Erythroblast (primary cell): ENCODE results near the gene GPR107.

Experiments
- DNase-seq, 2 experiments: peaks; one replicate each; lab custom pipeline; 2025; lab: John Stamatoyannopoulos, UW
- GATA1 ChIP-seq: IDR thresholded peaks from 2 replicates; pipeline ENCODE4 v1.6.1; 2011; ENCODE audit warnings: low read depth, mild to moderate bottlenecking, control low read depth, low read length, moderate library complexity
- POLR2A ChIP-seq: IDR thresholded peaks from 2 replicates; pipeline ENCODE4 v1.6.1; 2011; ENCODE audit warnings: mild to moderate bottlenecking, low read length

The GPR107 gene

GRCh38 chr9:130117816-130118632, 64.3 kb downstream of the GPR107 start:
- DNase-seq, result peak; percentile 45 to 73

GRCh38 chr9:130118841-130119518, 65.3 kb downstream of the GPR107 start:
- peak; percentile 72 to 80 for DNase-seq
- TF ChIP-seq POLR2A (no peak), GATA1 (no peak)

More at GRCh38 chr9:130117816-130118632, 64.3 kb downstream of the GPR107 start:
- no peak for TF ChIP-seq GATA1
- no peak for TF ChIP-seq POLR2A

- peak; percentile 55 to 62 for DNase-seq
- TF ChIP-seq GATA1, result no peak
- TF ChIP-seq POLR2A, result peak; percentile 39
These were observed 66.0 kb downstream of the GPR107 start for GRCh38 chr9:130119519-130120298.

- TF ChIP-seq GATA1 (no peak), POLR2A (no peak)
- DNase-seq, result no peak
These were observed 66.5 kb downstream of the GPR107 start for GRCh38 chr9:130120299-130120587.

- DNase-seq, result no peak
- TF ChIP-seq POLR2A (no peak), GATA1 (no peak)
These were observed 67.1 kb downstream of the GPR107 start for GRCh38 chr9:130120832-130121231.

GRCh38 chr9:130122456-130122855, 68.8 kb downstream of the GPR107 start:
- no peak for DNase-seq
- no peak for TF ChIP-seq POLR2A
- TF ChIP-seq GATA1, result no peak

- TF ChIP-seq POLR2A, result no peak
- no peak for TF ChIP-seq GATA1
- no peak for DNase-seq
These were observed 70.6 kb downstream of the GPR107 start for GRCh38 chr9:130124085-130124860.

- no peak for DNase-seq
- TF ChIP-seq POLR2A (no peak), GATA1 (no peak)
These were observed 73.2 kb downstream of the GPR107 start for GRCh38 chr9:130126721-130127433.

GRCh38 chr9:130128251-130128650, 74.5 kb downstream of the GPR107 start:
- TF ChIP-seq POLR2A (no peak), GATA1 (no peak)
- DNase-seq, result peak in 1 of 2 experiments; percentile 50

- TF ChIP-seq POLR2A (peak; percentile 57), GATA1 (no peak)
- DNase-seq, result peak; percentile 82 to 89
These were observed 75.2 kb downstream of the GPR107 start for GRCh38 chr9:130128733-130129431.

- no peak for DNase-seq
- peak; percentile 59 for TF ChIP-seq POLR2A
- TF ChIP-seq GATA1, result no peak
These were observed 75.8 kb downstream of the GPR107 start for GRCh38 chr9:130129432-130130061.

GRCh38 chr9:130132746-130133145, 79.0 kb downstream of the GPR107 start:
- DNase-seq, result no peak
- TF ChIP-seq GATA1 (no peak), POLR2A (no peak)
